SK-N-SH (cell line): ENCODE results near the gene GNAL.
A peak's percentile ranks its signal among the peaks of the same experiment; 100 is the strongest.

ENCODE experiments used
- EZH2phosphoT487 ChIP-seq: fragments of 200-600 bp; sonication (generic); IDR thresholded peaks from 2 replicates; pipeline ENCODE4 v1.6.1; 2017; ENCODE audit warnings: low read depth, mixed run types, mild to moderate bottlenecking, antibody characterized with exemption, moderate library complexity, borderline replicate concordance
- FOXJ3 ChIP-seq: sonication (generic); formaldehyde crosslinking; IDR thresholded peaks from 2 replicates; pipeline ENCODE4 v1.5.1; 2020; ENCODE audit warnings: mild to moderate bottlenecking, missing genetic modification reagents
- POLR2AphosphoS5 ChIP-seq: IDR thresholded peaks from 2 replicates; pipeline ENCODE4 v1.6.1; 2012; ENCODE audit warnings: low read depth, low read length
- REST ChIP-seq: IDR thresholded peaks from 2 replicates; pipeline ENCODE4 v1.6.1; 2012; ENCODE audit warnings: mild to moderate bottlenecking, low read depth, low read length, moderate library complexity
- TCF12 ChIP-seq: IDR thresholded peaks from 2 replicates; pipeline ENCODE4 v1.4.0; 2012
- YY1 ChIP-seq: IDR thresholded peaks from 2 replicates; pipeline ENCODE4 v1.4.0; 2012; ENCODE audit warnings: low read depth, mild to moderate bottlenecking
- TF ChIP-seq, protein P1 (sequence below): fragments of 200-600 bp; sonication (generic); IDR thresholded peaks from 2 replicates; pipeline ENCODE4 v1.6.1; 2017; ENCODE audit warnings: antibody characterized with exemption, mild to moderate bottlenecking, moderate library complexity
- TF ChIP-seq, protein P2 (sequence below): fragments of 150-350 bp; IDR thresholded peaks from 2 replicates; pipeline ENCODE4 v1.6.1; 2017; ENCODE audit warnings: antibody characterized with exemption, low read length, low read depth, borderline replicate concordance

DNA sequence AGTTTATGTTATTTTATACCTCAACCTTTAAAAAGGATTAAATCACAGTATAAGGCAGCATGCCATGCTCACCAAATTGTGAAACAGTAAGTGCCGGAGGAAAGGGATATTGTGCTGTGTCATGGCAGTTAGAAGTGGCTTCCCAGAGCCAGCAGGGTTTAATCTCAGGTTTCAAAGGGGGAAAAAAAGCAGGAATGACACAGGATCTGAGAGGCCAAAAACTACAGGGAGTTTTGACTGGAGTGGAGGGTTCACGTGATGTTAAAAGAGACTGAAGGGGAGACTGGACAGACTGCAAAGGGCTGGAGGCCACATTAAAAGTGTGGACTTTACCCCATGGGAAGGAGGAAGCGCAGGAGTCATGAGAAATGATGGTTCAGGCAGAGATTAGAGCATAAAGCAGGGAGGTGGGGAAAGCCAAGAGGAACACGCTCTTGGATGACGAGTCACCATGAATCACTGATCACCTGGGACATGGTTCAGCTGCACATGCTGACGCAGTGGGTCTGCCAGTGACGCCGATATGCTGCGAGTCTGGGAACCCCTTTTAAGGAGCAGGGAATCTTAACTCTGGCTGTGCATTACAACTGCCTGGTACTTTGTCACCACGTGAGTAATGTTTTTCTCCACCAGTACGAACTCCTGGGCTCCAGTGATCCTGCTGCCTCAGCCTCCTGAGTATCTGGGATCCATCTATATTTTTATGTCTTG is 168.3 kb downstream of the GNAL start:
- TF ChIP-seq, protein P1, sequence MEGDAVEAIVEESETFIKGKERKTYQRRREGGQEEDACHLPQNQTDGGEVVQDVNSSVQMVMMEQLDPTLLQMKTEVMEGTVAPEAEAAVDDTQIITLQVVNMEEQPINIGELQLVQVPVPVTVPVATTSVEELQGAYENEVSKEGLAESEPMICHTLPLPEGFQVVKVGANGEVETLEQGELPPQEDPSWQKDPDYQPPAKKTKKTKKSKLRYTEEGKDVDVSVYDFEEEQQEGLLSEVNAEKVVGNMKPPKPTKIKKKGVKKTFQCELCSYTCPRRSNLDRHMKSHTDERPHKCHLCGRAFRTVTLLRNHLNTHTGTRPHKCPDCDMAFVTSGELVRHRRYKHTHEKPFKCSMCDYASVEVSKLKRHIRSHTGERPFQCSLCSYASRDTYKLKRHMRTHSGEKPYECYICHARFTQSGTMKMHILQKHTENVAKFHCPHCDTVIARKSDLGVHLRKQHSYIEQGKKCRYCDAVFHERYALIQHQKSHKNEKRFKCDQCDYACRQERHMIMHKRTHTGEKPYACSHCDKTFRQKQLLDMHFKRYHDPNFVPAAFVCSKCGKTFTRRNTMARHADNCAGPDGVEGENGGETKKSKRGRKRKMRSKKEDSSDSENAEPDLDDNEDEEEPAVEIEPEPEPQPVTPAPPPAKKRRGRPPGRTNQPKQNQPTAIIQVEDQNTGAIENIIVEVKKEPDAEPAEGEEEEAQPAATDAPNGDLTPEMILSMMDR = no peak
- peak; percentile 42; the same call in 1 of the 2 replicates for TF ChIP-seq TCF12
- no peak for TF ChIP-seq POLR2AphosphoS5
- no peak for TF ChIP-seq EZH2phosphoT487
- TF ChIP-seq, protein P2, sequence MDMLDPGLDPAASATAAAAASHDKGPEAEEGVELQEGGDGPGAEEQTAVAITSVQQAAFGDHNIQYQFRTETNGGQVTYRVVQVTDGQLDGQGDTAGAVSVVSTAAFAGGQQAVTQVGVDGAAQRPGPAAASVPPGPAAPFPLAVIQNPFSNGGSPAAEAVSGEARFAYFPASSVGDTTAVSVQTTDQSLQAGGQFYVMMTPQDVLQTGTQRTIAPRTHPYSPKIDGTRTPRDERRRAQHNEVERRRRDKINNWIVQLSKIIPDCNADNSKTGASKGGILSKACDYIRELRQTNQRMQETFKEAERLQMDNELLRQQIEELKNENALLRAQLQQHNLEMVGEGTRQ = no peak
- 0 out of 2 replicates have a peak, but pooled peaks have one; percentile 31 for TF ChIP-seq YY1
- TF ChIP-seq REST = no peak
- TF ChIP-seq FOXJ3 (CRISPR knock-in tag) = no peak
